Liver (tissue), 4 donors: ENCODE data around the gene WDFY1. TPM values are rescaled to one million over a fixed set of nuclear protein-coding genes. Genes with fewer than 3 reads are reported as not detected.

Source experiments
- polyA plus RNA-seq, 2 donors: library from polyadenylated mRNA; stranded (reverse) in 1 of 2; unstranded in 1 of 2; fragments of 200-250 nt in 1 of 2; fragments of >200 nt in 1 of 2; fragmentation: Nextera tagmentation in 1 of 2; extraction: Ambion mirVana in 1 of 2; gene quantifications; one replicate each; pipeline versions ENCODE4 v1.2.1 to v1.2.3, GENCODE V29; 2013 to 2015
- total RNA-seq, 2 donors: library from RNA; depleted of rRNA; stranded (reverse); fragments of >200 nt; gene quantifications; one replicate each; pipeline ENCODE4 v1.2.3, GENCODE V29; 2014
- donor health status: healthy.
- donor health status: healthy.
- donor health status: healthy.

The WDFY1 gene
- total and polyA plus RNA-seq, 4 donors = 12.0 to 34.2 (median 24.1) TPM

Other genes starting within 250 kb of the WDFY1 start
- 1 to 10 TPM; 3.2 to 3.8 TPM for gene AP1S3, start 107.8 kb downstream of the WDFY1 start, total RNA-seq
- 1 to 10 TPM; 1.1 to 1.5 TPM for gene AP1S3, start 107.8 kb downstream of the WDFY1 start, polyA plus RNA-seq
- 10 to 100 TPM; 22.0 to 25.5 TPM for gene MRPL44, start 12.1 kb upstream of the WDFY1 start, total RNA-seq
- 10 to 100 TPM; 19.0 to 27.8 TPM for gene MRPL44, start 12.1 kb upstream of the WDFY1 start, polyA plus RNA-seq
- 1 to 10 TPM in 1 of 2 donors, under 1 TPM in 1; 0.92 to 4.8 TPM for gene SERPINE2, start 94.0 kb upstream of the WDFY1 start, total RNA-seq
- gene SERPINE2, start 94.0 kb upstream of the WDFY1 start, polyA plus RNA-seq = 1 to 10 TPM; 2.0 to 2.6 TPM